Stimulated activated CD4-positive, alpha-beta T cell treated with anti-CD3 and anti-CD28 coated beads, Interleukin-1b, Interleukin-23, amount 100 ng/mL, for 48 hours (primary cell): ENCODE results near the gene GPC5.

ENCODE experiments used
- DNase-seq: peaks from one replicate; pipeline ENCODE4 v3.0.0-alpha.2; 2020

GPC5 gene

DNA sequence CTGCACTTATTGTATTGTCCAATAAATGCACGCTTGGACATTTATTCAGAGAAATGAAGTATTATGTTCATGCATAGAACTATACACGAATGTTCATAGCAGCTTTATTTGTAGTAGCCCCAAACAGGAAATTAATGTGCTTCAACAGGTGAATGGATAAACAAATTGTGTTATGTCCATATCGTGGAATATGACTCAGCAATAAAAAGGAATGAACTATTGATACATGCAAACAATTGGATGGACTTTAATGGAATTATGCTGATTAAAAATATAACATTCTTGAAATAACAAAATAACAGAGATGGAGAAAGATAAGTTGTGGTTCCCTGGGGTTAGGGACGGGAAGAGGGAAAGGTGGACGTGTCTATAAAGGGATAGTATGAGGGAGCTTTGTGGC is 65.9 kb downstream of the GPC5 start:
- no peak for DNase-seq

DNA sequence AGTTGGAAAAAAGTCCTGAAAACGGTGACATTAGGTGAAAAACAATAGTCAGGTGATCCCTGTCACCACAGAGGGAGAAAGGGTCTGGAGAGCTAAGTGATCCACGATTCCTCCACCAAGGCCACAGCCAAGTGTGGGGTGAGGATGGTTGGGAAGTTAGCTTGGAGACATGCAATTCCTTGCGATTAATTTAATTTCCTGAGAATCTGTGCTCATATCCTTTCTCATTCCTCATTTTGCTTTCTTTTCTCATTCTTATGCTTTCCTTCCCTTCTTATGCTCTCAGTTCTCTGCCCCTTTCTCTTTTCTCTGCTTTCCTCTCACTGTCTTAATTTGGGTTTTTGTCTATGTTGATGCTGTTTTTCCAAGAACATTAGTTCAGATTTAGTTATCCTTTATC is 68.8 kb downstream of the GPC5 start:
- no peak for DNase-seq

DNA sequence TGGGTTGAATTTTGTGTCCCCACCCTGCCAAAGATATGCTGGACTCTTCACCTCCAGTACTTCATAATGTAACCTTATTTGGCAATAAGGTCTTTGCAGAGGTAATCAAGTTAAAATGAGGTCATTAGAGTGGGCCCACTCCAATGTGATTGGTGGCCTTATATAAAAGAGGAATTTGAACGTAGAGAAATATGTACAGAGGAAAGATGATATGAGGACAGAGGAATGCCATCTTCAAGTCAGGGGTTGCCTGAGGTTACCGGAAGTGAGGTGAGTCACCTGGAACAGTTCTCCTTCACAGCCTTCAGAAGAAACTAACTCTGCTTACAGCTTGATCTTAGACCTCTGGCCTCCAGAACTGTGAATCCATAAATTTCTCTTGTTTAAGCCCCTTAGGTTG is 69.9 kb downstream of the GPC5 start:
- DNase-seq = no peak

GRCh38 chr13:91470084-91470621 is 71.7 kb downstream of the GPC5 start:
- DNase-seq = no peak

- DNase-seq = no peak
These were observed 72.3 kb downstream of the GPC5 start for GRCh38 chr13:91470681-91471080.

DNA sequence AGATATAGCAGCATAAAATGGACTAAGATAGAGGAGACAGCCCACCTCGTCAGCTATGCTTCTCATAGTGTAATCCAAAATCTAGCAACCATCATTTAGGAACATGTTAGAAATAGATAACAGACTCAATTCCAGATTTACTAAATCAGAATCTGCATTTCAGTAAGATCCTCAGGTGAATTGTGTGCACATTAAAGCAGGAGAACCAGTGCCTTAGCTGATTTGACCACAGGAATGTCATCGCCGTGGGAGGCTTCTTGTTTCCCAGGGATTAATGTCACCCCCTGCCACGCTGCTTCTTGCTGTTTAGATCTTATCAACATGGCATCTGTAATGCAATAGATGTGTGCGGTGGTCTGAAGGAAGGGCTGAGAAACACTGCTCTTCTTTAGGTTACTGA is 84.0 kb downstream of the GPC5 start:
- DNase-seq = no peak

DNA sequence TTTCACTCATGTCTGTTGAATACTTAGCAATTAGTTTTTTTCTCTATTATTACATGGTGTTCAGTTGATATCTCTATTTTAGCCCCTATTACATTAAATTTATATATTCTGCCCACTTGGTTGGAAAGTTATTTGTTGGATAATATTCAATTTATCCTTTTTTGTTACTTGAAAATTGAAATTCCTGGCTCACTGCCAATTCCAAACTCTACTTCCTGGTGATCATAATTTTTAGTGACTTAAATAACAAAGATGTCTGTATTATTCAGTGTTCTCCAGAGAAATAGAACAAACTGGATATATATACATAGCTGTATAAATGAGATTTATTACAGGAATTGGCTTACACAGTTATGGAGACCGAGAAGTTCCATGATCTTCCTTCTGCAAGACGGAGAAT is 93.6 kb downstream of the GPC5 start:
- no peak for DNase-seq

- no peak for DNase-seq
These were observed 95.0 kb downstream of the GPC5 start for GRCh38 chr13:91493442-91493841.

- DNase-seq = no peak
These were observed 99.9 kb downstream of the GPC5 start for GRCh38 chr13:91498298-91498697.

GRCh38 chr13:91504216-91504615 is 105.8 kb downstream of the GPC5 start:
- no peak for DNase-seq

GRCh38 chr13:91506759-91507158 is 108.3 kb downstream of the GPC5 start:
- DNase-seq = no peak

GRCh38 chr13:91510058-91510457 is 111.6 kb downstream of the GPC5 start:
- DNase-seq = no peak

- DNase-seq = no peak
These were observed 115.4 kb downstream of the GPC5 start for GRCh38 chr13:91513790-91514189.

GRCh38 chr13:91516799-91517198 is 118.4 kb downstream of the GPC5 start:
- DNase-seq = no peak

- DNase-seq = no peak
These were observed 122.5 kb downstream of the GPC5 start for GRCh38 chr13:91520952-91521351.

GRCh38 chr13:91523116-91523515 is 124.7 kb downstream of the GPC5 start:
- no peak for DNase-seq

DNA sequence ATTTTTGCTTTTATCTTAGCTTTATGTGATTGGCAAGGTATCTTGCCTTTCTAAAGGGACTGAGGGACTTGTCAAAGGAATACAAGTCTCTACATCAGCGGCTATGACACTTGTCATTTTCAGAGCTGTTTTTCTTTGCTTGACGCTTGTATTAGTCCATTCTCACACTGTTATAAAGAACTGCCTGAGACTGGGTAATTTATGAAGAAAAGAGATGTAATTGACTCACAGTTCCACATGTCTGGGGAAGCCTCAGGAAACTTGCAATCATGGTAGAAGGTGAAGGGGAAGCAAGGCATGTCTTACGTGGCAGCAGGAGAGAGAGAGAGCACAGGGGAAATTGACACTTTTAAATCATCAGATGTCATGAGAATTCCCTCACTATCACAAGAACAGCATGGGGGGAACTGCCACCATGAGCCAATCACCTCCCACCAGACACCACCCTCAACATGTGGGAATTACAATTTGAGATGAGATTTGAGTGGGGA is 128.2 kb downstream of the GPC5 start:
- DNase-seq = no peak

- DNase-seq = no peak
These were observed 131.5 kb downstream of the GPC5 start for GRCh38 chr13:91529739-91530482.

- no peak for DNase-seq
These were observed 133.2 kb downstream of the GPC5 start for GRCh38 chr13:91531646-91532045.

- no peak for DNase-seq
These were observed 134.9 kb downstream of the GPC5 start for GRCh38 chr13:91533354-91533753.

DNA sequence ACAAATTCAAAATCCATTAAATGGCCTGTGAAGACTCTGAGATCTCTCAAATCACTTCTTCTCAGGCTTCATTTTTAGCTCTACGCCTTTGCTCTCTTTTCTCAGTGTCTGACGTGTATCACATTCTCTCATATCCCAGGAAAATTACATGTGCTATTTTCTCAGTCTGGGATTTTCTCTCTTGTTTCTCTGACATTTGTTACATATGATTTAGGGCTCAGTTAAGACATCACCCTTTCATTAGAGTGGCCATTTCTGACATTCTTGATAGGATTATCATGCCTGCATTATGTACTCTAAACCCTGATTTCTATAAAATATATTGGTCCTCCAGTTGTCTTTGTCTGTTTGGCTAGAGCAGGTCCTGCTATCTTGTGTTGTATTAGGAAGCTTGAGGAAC is 136.6 kb downstream of the GPC5 start:
- no peak for DNase-seq

GRCh38 chr13:91537376-91537775 is 139.0 kb downstream of the GPC5 start:
- no peak for DNase-seq

DNA sequence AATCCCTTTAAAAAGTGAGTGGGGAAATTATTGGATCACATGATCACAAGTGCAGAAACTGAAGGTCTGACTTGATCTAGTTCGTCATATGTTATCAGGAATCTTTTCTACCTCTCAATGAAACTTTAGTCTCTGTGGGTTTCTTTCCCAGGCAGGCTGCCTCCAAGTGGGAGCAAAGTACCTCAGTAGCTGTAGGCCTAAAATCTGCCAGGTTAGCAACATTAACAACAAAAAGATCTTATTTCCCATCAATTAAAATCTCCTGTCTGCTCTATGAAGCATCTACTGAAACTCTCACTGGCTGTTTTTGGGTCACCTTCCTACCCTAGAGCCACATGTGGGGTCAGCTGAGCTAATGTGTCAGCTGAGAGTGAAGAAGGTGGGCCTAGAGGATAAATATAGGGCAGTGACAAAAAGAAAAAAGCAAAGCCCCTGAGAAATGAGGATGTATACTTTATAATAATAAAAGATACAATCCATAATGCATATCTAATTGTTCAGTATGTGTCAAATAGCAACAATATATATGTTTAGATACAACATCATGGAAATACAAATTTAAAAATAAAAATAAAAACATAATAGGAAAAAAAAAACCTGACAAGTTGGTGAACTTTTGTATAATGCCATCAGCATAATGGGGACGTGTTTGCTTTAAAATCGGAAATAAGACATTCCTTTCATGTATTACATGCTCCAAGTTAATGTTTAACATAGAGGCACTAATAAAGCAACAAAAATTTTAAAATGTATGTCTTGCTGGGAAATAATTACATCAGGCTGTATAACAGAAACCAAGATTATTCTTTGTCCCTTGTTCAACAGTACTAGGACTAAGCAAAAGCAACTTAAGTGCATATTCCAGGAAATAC is 141.1 kb downstream of the GPC5 start:
- DNase-seq = no peak

GRCh38 chr13:91540158-91540736 is 141.8 kb downstream of the GPC5 start:
- no peak for DNase-seq
